ENCODE measurements around the gene TRIM28.
"Not testable (repeated sequence)": the region's sequence is repeated elsewhere in the genome, so short reads cannot be mapped to it uniquely, and the experiment has no call there.

Gene TRIM28

DNA sequence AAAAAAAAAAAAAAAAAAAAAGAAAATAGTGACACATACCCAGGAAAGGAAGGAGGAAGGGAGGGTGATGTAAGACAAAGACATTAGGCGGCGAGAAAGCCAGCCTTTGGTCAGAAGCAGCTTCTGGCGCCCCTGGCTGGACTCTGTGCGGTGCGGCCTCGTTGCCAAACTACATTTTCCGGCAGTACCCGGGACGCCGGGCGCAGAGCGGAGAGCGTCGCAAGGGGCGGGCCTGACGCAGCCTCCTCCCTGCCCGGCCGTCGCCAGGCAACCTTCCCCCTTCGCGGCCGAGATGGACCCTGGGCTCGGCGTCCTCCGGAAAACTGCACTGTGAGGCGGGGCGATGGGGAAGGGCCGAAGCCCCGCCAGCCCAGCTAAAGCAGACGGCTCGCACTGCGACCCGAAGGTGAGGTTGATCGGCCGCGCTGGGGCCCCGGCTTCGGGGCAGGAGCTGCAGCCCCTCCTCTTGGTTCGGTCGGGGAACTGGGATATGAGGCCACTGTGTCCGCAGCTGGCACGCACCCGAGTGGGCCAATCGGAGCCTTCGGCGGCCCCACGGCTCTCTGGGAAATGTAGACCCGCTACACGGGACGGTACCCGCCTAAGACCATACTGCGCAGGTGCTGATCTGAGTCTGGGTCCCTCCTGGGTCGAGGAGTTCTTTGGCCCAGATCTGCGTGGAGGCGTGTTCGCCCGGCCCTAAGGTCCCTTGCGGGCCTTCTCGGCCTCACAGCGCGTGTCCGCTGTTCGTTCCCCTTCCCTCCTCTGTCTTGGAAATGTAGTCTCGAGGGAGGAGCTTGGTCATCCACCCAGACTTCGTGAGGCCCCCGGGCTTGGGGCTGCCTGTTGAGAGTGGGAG lies 31.5 kb downstream of the TRIM28 start:
- Histone ChIP-seq H3K36me3 (ENCODE audit: insufficient read depth, low read length) (peaks cover 15% of the 10 kb centered on the region), H2AFZ (ENCODE audit: low read depth, low read length) (peak overlapping the region; percentile 71)

GRCh38 chr19:58577581-58577980 lies 33.7 kb downstream of the TRIM28 start:
- not testable (repeated sequence) for H2AFZ ChIP-seq (ENCODE audit: low read depth, low read length); ATAC-seq (ENCODE audit: insufficient read depth, low read depth); H3K9me3 ChIP-seq (ENCODE audit: insufficient read depth, low read length, severe bottlenecking); H3K4me3 ChIP-seq (ENCODE audit: low read depth in 1 of 2, low read length in 2 of 2); H3K9ac ChIP-seq (ENCODE audit: low read depth, low read length); H3K27me3 ChIP-seq (ENCODE audit: insufficient read depth, low read length, poor library complexity); H4K20me1 ChIP-seq (ENCODE audit: insufficient read depth, low read length); DNase-seq; H3K4me2 ChIP-seq (ENCODE audit: insufficient read depth, low read length); H3K27ac ChIP-seq (ENCODE audit: low read length)
- H3K79me2 ChIP-seq (ENCODE audit: insufficient read depth, low read length) = peaks cover 21% of the 10 kb centered on the region
- peaks cover 14% of the 10 kb centered on the region for H3K36me3 ChIP-seq (ENCODE audit: insufficient read depth, low read length)
- H3K4me1 ChIP-seq (ENCODE audit: insufficient read depth, low read length) = peaks cover 25% of the 10 kb centered on the region

More for the DNA sequence above, 31.5 kb downstream of the TRIM28 start:
- peak; percentile 47 for ATAC-seq (ENCODE audit: insufficient read depth, low read depth)
- Histone ChIP-seq H3K27ac (ENCODE audit: low read length) (peak overlapping the region; percentile 63), H4K20me1 (ENCODE audit: insufficient read depth, low read length) (0 out of 2 replicates have a peak, but pooled peaks cover 8% of the 10 kb centered on the region), H3K27me3 (ENCODE audit: insufficient read depth, low read length, poor library complexity) (no peaks in the 10 kb centered on the region), H3K9ac (ENCODE audit: low read depth, low read length) (peak overlapping the region; percentile 73), H3K4me1 (ENCODE audit: insufficient read depth, low read length) (peaks cover 40% of the 10 kb centered on the region), H3K9me3 (ENCODE audit: insufficient read depth, low read length, severe bottlenecking) (no peaks in the 10 kb centered on the region), H3K4me3 (ENCODE audit: low read depth in 1 of 2, low read length in 2 of 2) (peak overlapping the region; percentile 53 to 89), H3K79me2 (ENCODE audit: insufficient read depth, low read length) (peaks cover 29% of the 10 kb centered on the region), H3K4me2 (ENCODE audit: insufficient read depth, low read length) (peak overlapping the region; percentile 81)
- TF ChIP-seq CTCF (IDR thresholded peaks at IDR 0.05; ENCODE audit: borderline replicate concordance, extremely low read depth, low read length, poor library complexity, severe bottlenecking) = no peak
- TF ChIP-seq EZH2 (IDR thresholded peaks at IDR 0.05; ENCODE audit: borderline replicate concordance, low read depth, low read length, severe bottlenecking) = no peak
- DNase-seq = peak; percentile 79

DNA sequence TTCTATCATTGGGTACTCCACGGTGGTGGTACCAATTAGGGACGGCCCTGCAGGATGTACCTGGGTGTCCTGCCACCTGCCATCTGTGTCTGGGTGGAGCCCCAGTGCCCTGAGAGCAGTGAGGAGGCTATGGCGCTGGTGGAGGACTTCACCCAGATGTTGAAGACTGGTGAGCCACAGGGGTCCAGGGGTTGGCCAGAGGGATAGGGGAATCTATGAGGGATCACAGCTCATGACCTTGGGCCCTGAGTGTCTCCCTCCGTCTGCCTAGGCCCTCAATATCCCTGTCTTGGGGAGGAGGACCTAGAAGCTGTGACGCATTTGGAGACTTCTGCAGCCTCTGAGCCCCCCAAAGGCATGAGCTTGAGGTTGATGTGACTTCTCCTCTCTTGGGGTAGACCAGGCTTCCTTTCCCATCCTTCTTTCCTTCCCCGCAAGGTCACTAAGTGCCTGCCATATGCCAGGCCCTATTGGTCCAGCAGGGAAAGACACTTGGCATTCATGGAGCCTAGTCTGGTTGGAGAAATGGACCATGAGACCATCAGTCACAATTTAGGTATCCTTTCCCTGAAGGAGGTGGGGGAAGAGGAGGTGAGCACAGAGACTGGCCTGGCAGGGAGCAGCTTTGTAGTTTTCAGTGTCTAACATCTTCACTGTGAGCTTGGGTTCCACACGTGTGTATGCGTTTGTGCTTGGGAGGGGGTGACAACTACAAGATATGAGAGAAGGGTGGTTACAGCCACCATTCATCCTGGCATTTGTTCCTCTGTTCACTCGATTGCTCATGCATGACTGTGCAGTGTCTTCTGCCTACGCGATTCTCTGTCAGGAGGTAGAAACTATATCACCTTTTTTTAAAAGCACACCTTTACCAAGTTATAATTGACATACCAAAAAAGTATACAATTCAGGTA lies 34.4 kb downstream of the TRIM28 start:
- no peak overlapping the region for H3K27ac ChIP-seq (ENCODE audit: low read length)
- no peaks in the 10 kb centered on the region for H3K9me3 ChIP-seq (ENCODE audit: insufficient read depth, low read length, severe bottlenecking)
- TF ChIP-seq CTCF (IDR thresholded peaks at IDR 0.05; ENCODE audit: borderline replicate concordance, extremely low read depth, low read length, poor library complexity, severe bottlenecking) (no peak), EZH2 (IDR thresholded peaks at IDR 0.05; ENCODE audit: borderline replicate concordance, low read depth, low read length, severe bottlenecking) (no peak)
- no peak overlapping the region for H3K4me3 ChIP-seq (ENCODE audit: low read depth in 1 of 2, low read length in 2 of 2)
- H4K20me1 ChIP-seq (ENCODE audit: insufficient read depth, low read length) = 0 out of 2 replicates have a peak, but pooled peaks cover 8% of the 10 kb centered on the region
- H3K27me3 ChIP-seq (ENCODE audit: insufficient read depth, low read length, poor library complexity) = no peaks in the 10 kb centered on the region
- peak overlapping the region; percentile 19 for H3K4me2 ChIP-seq (ENCODE audit: insufficient read depth, low read length)
- DNase-seq (peak; percentile 4), ATAC-seq (ENCODE audit: insufficient read depth, low read depth) (no peak)
- H3K9ac ChIP-seq (ENCODE audit: low read depth, low read length) = no peak overlapping the region
- no peak overlapping the region for H2AFZ ChIP-seq (ENCODE audit: low read depth, low read length)
- H3K79me2 ChIP-seq (ENCODE audit: insufficient read depth, low read length) = peaks cover 21% of the 10 kb centered on the region
- H3K36me3 ChIP-seq (ENCODE audit: insufficient read depth, low read length) = peaks cover 21% of the 10 kb centered on the region
- H3K4me1 ChIP-seq (ENCODE audit: insufficient read depth, low read length) = peaks cover 24% of the 10 kb centered on the region
